Measurements from ENCODE around the gene SNAP47. TPM values are rescaled to one million over a fixed set of nuclear protein-coding genes. Genes with fewer than 3 reads are reported as not detected.
A peak's percentile ranks its signal among the peaks of the same experiment; 100 is the strongest.

SNAP47 gene
- polyA plus RNA-seq, 3 donors from 2014 or later, result 37.0 to 44.9 (median 37.7) TPM

- no peak for DNase-seq
These were observed 55.6 kb downstream of the SNAP47 start for GRCh38 chr1:227790868-227791267.

GRCh38 chr1:227791425-227792143, 56.3 kb downstream of the SNAP47 start:
- H3K27me3 Mint-ChIP-seq (ENCODE audit: low read depth in 3 of 3), result peaks cover 7 to 10% (median 8%) of the 10 kb centered on the region in 3 donors
- H3K4me1 Mint-ChIP-seq, result peaks cover 7 to 11% of the 10 kb centered on the region in 2 donors
- H3K9me3 Mint-ChIP-seq, result peaks cover 0 to 2% (median 0%) of the 10 kb centered on the region in 6 donors
- no peak overlapping the region for H3K27ac Mint-ChIP-seq
- H3K4me3 Mint-ChIP-seq, result peak overlapping the region in 1 of 5 donors; percentile 22
- H3K36me3 Mint-ChIP-seq, result no peaks in the 10 kb centered on the region
- DNase-seq, result no peak

More at GRCh38 chr1:227790868-227791267, 55.6 kb downstream of the SNAP47 start:
- Mint-ChIP-seq H3K4me3 (no peak overlapping the region), H3K27ac (no peak overlapping the region), H3K9me3 (peaks cover 0 to 2% (median 0%) of the 10 kb centered on the region in 6 donors), H3K27me3 (ENCODE audit: low read depth in 3 of 3) (peaks cover 8 to 10% (median 10%) of the 10 kb centered on the region in 3 donors), H3K36me3 (no peaks in the 10 kb centered on the region), H3K4me1 (peaks cover 7 to 11% of the 10 kb centered on the region in 2 donors)

GRCh38 chr1:227792216-227793078, 57.2 kb downstream of the SNAP47 start:
- no peak overlapping the region for H3K27ac Mint-ChIP-seq

GRCh38 chr1:227793079-227793947, 58.1 kb downstream of the SNAP47 start:
- no peak for DNase-seq
- no peak overlapping the region for H3K4me3 Mint-ChIP-seq
- H3K4me1 Mint-ChIP-seq, result peaks cover 0 to 2% of the 10 kb centered on the region in 2 donors
- H3K27me3 Mint-ChIP-seq (ENCODE audit: low read depth in 3 of 3), result peaks cover 0 to 5% (median 2%) of the 10 kb centered on the region in 3 donors
- H3K27ac Mint-ChIP-seq, result no peak overlapping the region
- H3K9me3 Mint-ChIP-seq, result peaks cover 0 to 2% (median 0%) of the 10 kb centered on the region in 6 donors
- H3K36me3 Mint-ChIP-seq, result no peaks in the 10 kb centered on the region

More at GRCh38 chr1:227792216-227793078, 57.2 kb downstream of the SNAP47 start:
- peaks cover 2 to 7% (median 2%) of the 10 kb centered on the region in 3 donors for H3K27me3 Mint-ChIP-seq (ENCODE audit: low read depth in 3 of 3)
- peaks cover 2 to 4% of the 10 kb centered on the region in 2 donors for H3K4me1 Mint-ChIP-seq
- H3K9me3 Mint-ChIP-seq, result peaks cover 0 to 2% (median 0%) of the 10 kb centered on the region in 6 donors
- H3K36me3 Mint-ChIP-seq, result no peaks in the 10 kb centered on the region
- H3K4me3 Mint-ChIP-seq, result no peak overlapping the region
- no peak for DNase-seq

- no peaks in the 10 kb centered on the region for H3K36me3 Mint-ChIP-seq
- peaks cover 0 to 3% (median 2%) of the 10 kb centered on the region in 3 donors for H3K27me3 Mint-ChIP-seq (ENCODE audit: low read depth in 3 of 3)
- peaks cover 0 to 2% of the 10 kb centered on the region in 2 donors for H3K4me1 Mint-ChIP-seq
- no peak overlapping the region for H3K4me3 Mint-ChIP-seq
- H3K27ac Mint-ChIP-seq, result no peak overlapping the region
- H3K9me3 Mint-ChIP-seq, result peaks cover 0 to 2% (median 0%) of the 10 kb centered on the region in 6 donors
- no peak for DNase-seq
These were observed 58.9 kb downstream of the SNAP47 start for GRCh38 chr1:227793948-227794816.

GRCh38 chr1:227794817-227795192, 59.6 kb downstream of the SNAP47 start:
- no peaks in the 10 kb centered on the region for H3K4me1 Mint-ChIP-seq
- no peak overlapping the region for H3K27ac Mint-ChIP-seq
- no peaks in the 10 kb centered on the region for H3K36me3 Mint-ChIP-seq
- no peak overlapping the region for H3K4me3 Mint-ChIP-seq
- peaks cover 0 to 3% (median 2%) of the 10 kb centered on the region in 3 donors for H3K27me3 Mint-ChIP-seq (ENCODE audit: low read depth in 3 of 3)
- DNase-seq, result no peak
- no peaks in the 10 kb centered on the region for H3K9me3 Mint-ChIP-seq

- H3K4me3 Mint-ChIP-seq, result no peak overlapping the region
- no peaks in the 10 kb centered on the region for H3K9me3 Mint-ChIP-seq
- no peak for DNase-seq
- H3K36me3 Mint-ChIP-seq, result no peaks in the 10 kb centered on the region
- H3K27ac Mint-ChIP-seq, result no peak overlapping the region
- peaks cover 0 to 3% (median 1%) of the 10 kb centered on the region in 3 donors for H3K27me3 Mint-ChIP-seq (ENCODE audit: low read depth in 3 of 3)
- no peaks in the 10 kb centered on the region for H3K4me1 Mint-ChIP-seq
These were observed 60.5 kb downstream of the SNAP47 start for GRCh38 chr1:227795732-227796131.

- Mint-ChIP-seq H3K4me1 (no peaks in the 10 kb centered on the region), H3K4me3 (no peak overlapping the region), H3K36me3 (no peaks in the 10 kb centered on the region), H3K27ac (no peak overlapping the region), H3K27me3 (ENCODE audit: low read depth in 3 of 3) (peaks cover 0 to 5% (median 3%) of the 10 kb centered on the region in 3 donors), H3K9me3 (no peaks in the 10 kb centered on the region)
- DNase-seq, result no peak
These were observed 61.2 kb downstream of the SNAP47 start for GRCh38 chr1:227796359-227796915.

GRCh38 chr1:227797144-227797543, 61.9 kb downstream of the SNAP47 start:
- no peaks in the 10 kb centered on the region for H3K4me1 Mint-ChIP-seq

GRCh38 chr1:227797625-227798024, 62.4 kb downstream of the SNAP47 start:
- no peaks in the 10 kb centered on the region for H3K9me3 Mint-ChIP-seq
- H3K4me1 Mint-ChIP-seq, result no peaks in the 10 kb centered on the region
- no peak overlapping the region for H3K27ac Mint-ChIP-seq
- DNase-seq, result no peak
- no peak overlapping the region for H3K4me3 Mint-ChIP-seq
- peaks cover 0 to 5% (median 3%) of the 10 kb centered on the region in 3 donors for H3K27me3 Mint-ChIP-seq (ENCODE audit: low read depth in 3 of 3)
- no peaks in the 10 kb centered on the region for H3K36me3 Mint-ChIP-seq

More at GRCh38 chr1:227797144-227797543, 61.9 kb downstream of the SNAP47 start:
- no peak overlapping the region for H3K27ac Mint-ChIP-seq
- DNase-seq, result no peak
- H3K4me3 Mint-ChIP-seq, result no peak overlapping the region
- H3K27me3 Mint-ChIP-seq (ENCODE audit: low read depth in 3 of 3), result peaks cover 0 to 5% (median 3%) of the 10 kb centered on the region in 3 donors
- no peaks in the 10 kb centered on the region for H3K36me3 Mint-ChIP-seq
- H3K9me3 Mint-ChIP-seq, result no peaks in the 10 kb centered on the region

- Mint-ChIP-seq H3K4me1 (no peaks in the 10 kb centered on the region), H3K36me3 (no peaks in the 10 kb centered on the region), H3K27me3 (ENCODE audit: low read depth in 3 of 3) (peaks cover under 1 to 5% (median 3%) of the 10 kb centered on the region in 3 donors), H3K9me3 (no peaks in the 10 kb centered on the region), H3K27ac (no peak overlapping the region), H3K4me3 (no peak overlapping the region)
- no peak for DNase-seq
These were observed 63.0 kb downstream of the SNAP47 start for GRCh38 chr1:227798078-227798802.

GRCh38 chr1:227799756-227800155, 64.5 kb downstream of the SNAP47 start:
- H3K9me3 Mint-ChIP-seq, result peaks cover 0 to 15% (median 3%) of the 10 kb centered on the region in 6 donors
- no peak overlapping the region for H3K4me3 Mint-ChIP-seq
- no peak for DNase-seq
- no peak overlapping the region for H3K27ac Mint-ChIP-seq
- no peaks in the 10 kb centered on the region for H3K36me3 Mint-ChIP-seq
- peaks cover 4 to 9% (median 7%) of the 10 kb centered on the region in 3 donors for H3K27me3 Mint-ChIP-seq (ENCODE audit: low read depth in 3 of 3)
- no peaks in the 10 kb centered on the region for H3K4me1 Mint-ChIP-seq

Measured in immature natural killer cell (primary cell).